Fibroblast of lung (primary cell): ENCODE measurements around the gene ADH5. TPM values are rescaled to one million over a fixed set of nuclear protein-coding genes. Genes with fewer than 3 reads are reported as not detected.
"Not testable (repeated sequence)": the region's sequence is repeated elsewhere in the genome, so short reads cannot be mapped to it uniquely, and the experiment has no call there.

Experiments used
- DNase-seq, 2 donors: peaks; one replicate each; pipeline versions ENCODE4 v3.0.0 to v3.0.0-alpha.2; 2010; ENCODE audit warnings: low read depth in 2 of 2
- H2AFZ ChIP-seq: 2 replicates; pipeline ENCODE4 v1.5.1; 2012; ENCODE audit warnings: low read length, control low read depth, inconsistent platforms
- H3K27ac ChIP-seq: 2 replicates; pipeline ENCODE4 v1.5.1; 2011; ENCODE audit warnings: low read length, control low read depth; ENCODE audit not compliant: insufficient read depth
- H3K27me3 ChIP-seq: 2 replicates; pipeline ENCODE4 v1.5.1; 2011; ENCODE audit warnings: mild to moderate bottlenecking, low read length; ENCODE audit not compliant: control insufficient read depth, insufficient read depth
- H3K36me3 ChIP-seq: 2 replicates; pipeline ENCODE4 v1.5.1; 2011; ENCODE audit warnings: low read length; ENCODE audit not compliant: control insufficient read depth, insufficient read depth
- H3K4me1 ChIP-seq: 2 replicates; pipeline ENCODE4 v1.5.1; 2011; ENCODE audit warnings: low read length; ENCODE audit not compliant: control insufficient read depth, insufficient read depth; ENCODE audit errors: extremely low read depth
- H3K4me2 ChIP-seq: 2 replicates; pipeline ENCODE4 v1.5.1; 2011; ENCODE audit warnings: low read length, control low read depth; ENCODE audit not compliant: insufficient read depth; ENCODE audit errors: extremely low read depth
- H3K4me3 ChIP-seq, 4 experiments: fragments of 200-600 bp in 1 of 4; sonication (generic) in 1 of 4; replicated peaks in 1 of 4; 2 replicates each; pipeline ENCODE4 v1.5.1; 2011 to 2016; ENCODE audit warnings: low read length in 4 of 4, low read depth in 3 of 4, mild to moderate bottlenecking in 3 of 4, control low read depth in 2 of 4, inconsistent platforms in 1 of 4, mixed read lengths in 1 of 4; ENCODE audit not compliant: insufficient read depth in 1 of 4; ENCODE audit errors: control extremely low read depth in 1 of 4
- H3K79me2 ChIP-seq: 2 replicates; pipeline ENCODE4 v1.5.1; 2012; ENCODE audit warnings: mild to moderate bottlenecking, low read length, inconsistent platforms; ENCODE audit not compliant: control insufficient read depth, insufficient read depth
- H3K9ac ChIP-seq: 2 replicates; pipeline ENCODE4 v1.5.1; 2011; ENCODE audit warnings: mild to moderate bottlenecking, low read length, control low read depth; ENCODE audit not compliant: insufficient read depth
- H3K9me3 ChIP-seq: 2 replicates; pipeline ENCODE4 v1.5.1; 2012; ENCODE audit warnings: low read depth, low read length; ENCODE audit not compliant: control insufficient read depth, insufficient read depth
- H4K20me1 ChIP-seq: 2 replicates; pipeline ENCODE4 v1.5.1; 2011; ENCODE audit warnings: low read length; ENCODE audit not compliant: control insufficient read depth, insufficient read depth; ENCODE audit errors: extremely low read depth
- EZH2 ChIP-seq: IDR thresholded peaks from 2 replicates; pipeline ENCODE4 v1.5.1; 2012; ENCODE audit warnings: low read length, control low read depth, mild to moderate bottlenecking; ENCODE audit errors: missing control alignments
- polyA plus RNA-seq, 2 donors: library from polyadenylated mRNA; depleted of rRNA in 1 of 2; stranded (reverse) in 1 of 2; unstranded in 1 of 2; fragments of >200 nt; gene quantifications; 2 replicates each; pipeline ENCODE4 v1.2.1, GENCODE V29; 2011 to 2012; ENCODE audit warnings: missing spikeins in 1 of 2
- total RNA-seq: library from RNA; depleted of rRNA; stranded (reverse); fragments of >200 nt; gene quantifications from 2 replicates; pipeline ENCODE4 v1.2.1, GENCODE V29; 2014
- TF ChIP-seq, protein P1 (sequence below), 2 donors: IDR thresholded peaks in 1 of 2; conservative IDR thresholded peaks in 1 of 2; 1 replicate in 1 of 2; 2 replicates in 1 of 2; pipeline ENCODE4 v1.5.1; 2011 to 2012; ENCODE audit warnings: low read length in 2 of 2, control low read depth in 1 of 2, inconsistent platforms in 1 of 2, low read depth in 1 of 2, mild to moderate bottlenecking in 1 of 2

The ADH5 gene
- total and polyA plus RNA-seq, 2 donors (not counting 1 experiment from before 2014, with no cell fraction given) = 307 to 504 TPM

DNA sequence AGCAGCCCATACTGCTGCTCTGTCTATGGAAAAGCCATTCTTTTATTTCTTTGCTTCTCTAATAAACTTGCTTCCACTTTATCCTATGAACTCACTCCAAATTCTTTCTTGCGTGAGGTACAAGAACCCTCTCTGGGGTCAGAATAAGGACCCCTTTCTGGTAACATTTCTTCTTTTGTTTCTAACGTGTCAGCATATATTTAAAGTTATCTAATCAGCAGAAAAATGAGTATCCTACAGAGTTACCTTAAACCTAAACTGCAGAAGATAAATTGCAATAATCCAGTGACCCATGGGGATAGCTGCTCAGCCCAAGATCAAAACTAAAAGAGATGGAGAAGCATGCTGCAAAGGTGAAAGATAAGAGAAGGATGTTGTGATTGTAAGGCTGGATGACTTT, 4.0 kb downstream of the ADH5 start:
- Histone ChIP-seq H3K79me2 (peaks cover 66% of the 10 kb centered on the region), H3K36me3 (peaks cover 8% of the 10 kb centered on the region)

GRCh38 chr4:99082192-99082591, 6.4 kb downstream of the ADH5 start:
- Histone ChIP-seq H3K36me3 (peaks cover 11% of the 10 kb centered on the region), H3K27me3 (no peaks in the 10 kb centered on the region), H3K4me2 (no peak overlapping the region), H3K27ac (no peak overlapping the region), H3K4me1 (no peaks in the 10 kb centered on the region), H3K9ac (no peak overlapping the region), H2AFZ (no peak overlapping the region), H3K9me3 (no peaks in the 10 kb centered on the region), H3K4me3 (no peak overlapping the region), H4K20me1 (no peaks in the 10 kb centered on the region), H3K79me2 (peaks cover 51% of the 10 kb centered on the region)
- no peak for DNase-seq
- TF ChIP-seq EZH2 = no peak
- TF ChIP-seq, protein P1, sequence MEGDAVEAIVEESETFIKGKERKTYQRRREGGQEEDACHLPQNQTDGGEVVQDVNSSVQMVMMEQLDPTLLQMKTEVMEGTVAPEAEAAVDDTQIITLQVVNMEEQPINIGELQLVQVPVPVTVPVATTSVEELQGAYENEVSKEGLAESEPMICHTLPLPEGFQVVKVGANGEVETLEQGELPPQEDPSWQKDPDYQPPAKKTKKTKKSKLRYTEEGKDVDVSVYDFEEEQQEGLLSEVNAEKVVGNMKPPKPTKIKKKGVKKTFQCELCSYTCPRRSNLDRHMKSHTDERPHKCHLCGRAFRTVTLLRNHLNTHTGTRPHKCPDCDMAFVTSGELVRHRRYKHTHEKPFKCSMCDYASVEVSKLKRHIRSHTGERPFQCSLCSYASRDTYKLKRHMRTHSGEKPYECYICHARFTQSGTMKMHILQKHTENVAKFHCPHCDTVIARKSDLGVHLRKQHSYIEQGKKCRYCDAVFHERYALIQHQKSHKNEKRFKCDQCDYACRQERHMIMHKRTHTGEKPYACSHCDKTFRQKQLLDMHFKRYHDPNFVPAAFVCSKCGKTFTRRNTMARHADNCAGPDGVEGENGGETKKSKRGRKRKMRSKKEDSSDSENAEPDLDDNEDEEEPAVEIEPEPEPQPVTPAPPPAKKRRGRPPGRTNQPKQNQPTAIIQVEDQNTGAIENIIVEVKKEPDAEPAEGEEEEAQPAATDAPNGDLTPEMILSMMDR (conservative IDR thresholded peaks at IDR 0.05 in 1 of 2, IDR thresholded peaks at IDR 0.05 in 1 of 2; ENCODE audit: low read depth in 1 of 2, low read length in 2 of 2) = no peak

More for the DNA sequence above, 4.0 kb downstream of the ADH5 start:
- DNase-seq = no peak
- Histone ChIP-seq H3K9ac (no peak overlapping the region), H3K4me3 (peak overlapping the region in 1 of 4 experiments; percentile 2), H3K4me1 (no peaks in the 10 kb centered on the region), H2AFZ (no peak overlapping the region), H3K27ac (no peak overlapping the region), H4K20me1 (no peaks in the 10 kb centered on the region), H3K9me3 (no peaks in the 10 kb centered on the region), H3K4me2 (no peak overlapping the region), H3K27me3 (no peaks in the 10 kb centered on the region)
- TF ChIP-seq, protein P1 (conservative IDR thresholded peaks at IDR 0.05 in 1 of 2, IDR thresholded peaks at IDR 0.05 in 1 of 2; ENCODE audit: low read depth in 1 of 2, low read length in 2 of 2) = no peak
- no peak for TF ChIP-seq EZH2

- not testable (repeated sequence) for H4K20me1 ChIP-seq, DNase-seq, H3K4me1 ChIP-seq, H3K27ac ChIP-seq, H3K27me3 ChIP-seq, H2AFZ ChIP-seq, H3K9me3 ChIP-seq, H3K9ac ChIP-seq, H3K4me3 ChIP-seq, H3K4me2 ChIP-seq
- Histone ChIP-seq H3K36me3 (peaks cover 18% of the 10 kb centered on the region), H3K79me2 (peaks cover 39% of the 10 kb centered on the region)
Observed at GRCh38 chr4:99080869-99081268, 7.7 kb downstream of the ADH5 start.
